ENCODE results near the gene CLCN4.

CLCN4 gene

GRCh38 chrX:10190367-10190766 is 33.6 kb downstream of the CLCN4 start:
- Histone ChIP-seq H3K4me2 (no peak overlapping the region), H3K4me1 (peaks cover 0 to 10% (median 7%) of the 10 kb centered on the region in 10 experiments; a peak in 11 of 20 replicates), H3K36me3 (no peaks in the 10 kb centered on the region), H3K27me3 (peaks cover 28 to 70% (median 56%) of the 10 kb centered on the region in 11 experiments), H4K20me1 (0 out of 22 replicates have a peak, but pooled peaks cover 0 to 5% (median 0%) of the 10 kb centered on the region in 11 experiments), H3K27ac (peak overlapping the region in 2 of 11 experiments; percentile 54 to 58; a peak in 3 of 22 replicates), H3K9ac (no peak overlapping the region), H3K9me3 (replicated peaks in 1 of 11) (peaks cover 0 to 4% (median 0%) of the 10 kb centered on the region in 11 experiments; a peak in 3 of 22 replicates), H3K4me3 (no peak overlapping the region)
- TF ChIP-seq Cebpa-rat (IDR thresholded peaks at IDR 0.05): no peak

- peaks cover 0 to 17% (median 10%) of the 10 kb centered on the region in 11 experiments; a peak in 13 of 22 replicates for H3K9me3 ChIP-seq (replicated peaks in 1 of 11)
- peaks cover 4 to 11% (median 8%) of the 10 kb centered on the region in 10 experiments; a peak in 19 of 20 replicates for H3K4me1 ChIP-seq
- no peak overlapping the region for H3K9ac ChIP-seq
- H3K36me3 ChIP-seq: no peaks in the 10 kb centered on the region
- 0 out of 22 replicates have a peak, but pooled peaks cover 0 to 5% (median 0%) of the 10 kb centered on the region in 11 experiments for H4K20me1 ChIP-seq
- TF ChIP-seq Cebpa-rat (IDR thresholded peaks at IDR 0.05): no peak
- H3K27ac ChIP-seq: no peak overlapping the region
- no peak overlapping the region for H3K4me3 ChIP-seq
- H3K4me2 ChIP-seq: no peak overlapping the region
- peaks cover 15 to 64% (median 38%) of the 10 kb centered on the region in 11 experiments; a peak in 18 of 22 replicates for H3K27me3 ChIP-seq
Observed at GRCh38 chrX:10193587-10193986, 36.8 kb downstream of the CLCN4 start.

DNA sequence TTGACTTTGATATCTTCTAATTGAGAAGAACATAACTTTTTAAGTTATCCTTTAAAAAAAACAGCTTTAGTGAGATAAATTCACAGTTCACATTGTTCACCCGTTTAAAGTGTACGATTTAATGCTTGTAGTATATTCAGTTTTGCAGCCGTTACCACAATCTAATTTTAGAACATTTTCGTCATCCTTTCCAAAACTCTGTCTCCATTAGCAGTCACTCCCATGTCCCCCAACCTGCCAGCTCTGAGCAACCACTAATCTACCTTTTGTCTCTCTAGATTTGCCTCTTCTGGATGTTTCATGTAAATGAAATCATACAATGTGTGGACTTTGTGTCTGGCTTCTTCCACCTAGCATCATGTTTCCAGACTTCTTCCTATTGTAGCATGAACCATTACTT is 38.6 kb downstream of the CLCN4 start:
- Histone ChIP-seq H3K4me3 (no peak overlapping the region), H3K36me3 (no peaks in the 10 kb centered on the region), H3K27ac (no peak overlapping the region), H3K4me2 (no peak overlapping the region), H3K4me1 (peaks cover 17 to 29% (median 25%) of the 10 kb centered on the region in 10 experiments; a peak in 19 of 20 replicates), H3K9ac (no peak overlapping the region), H3K27me3 (peaks cover 9 to 61% (median 37%) of the 10 kb centered on the region in 11 experiments; a peak in 18 of 22 replicates), H3K9me3 (replicated peaks in 1 of 11) (peaks cover 0 to 26% (median 12%) of the 10 kb centered on the region in 11 experiments; a peak in 16 of 22 replicates), H4K20me1 (no peaks in the 10 kb centered on the region)
- no peak for TF ChIP-seq Cebpa-rat (IDR thresholded peaks at IDR 0.05)

DNA sequence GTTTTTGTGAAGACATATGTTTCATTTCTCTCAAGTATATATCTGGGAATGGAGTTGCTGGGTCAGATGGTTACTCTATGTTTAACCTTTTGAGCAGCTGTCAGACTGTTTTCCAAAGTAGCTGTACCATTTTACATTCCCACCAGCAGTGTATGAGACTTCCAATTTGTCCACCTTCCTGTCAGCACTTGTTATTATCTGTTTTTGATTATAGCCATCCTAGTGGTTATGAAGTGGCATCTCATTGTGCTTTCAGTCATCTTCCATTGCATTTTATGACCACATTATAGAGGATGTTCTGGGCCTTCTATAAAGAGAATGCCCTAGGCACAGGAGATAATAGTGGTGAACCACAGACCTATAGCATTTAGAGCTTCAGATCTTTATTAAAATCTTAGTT is 39.2 kb downstream of the CLCN4 start:
- Histone ChIP-seq H4K20me1 (no peaks in the 10 kb centered on the region), H3K4me2 (no peak overlapping the region), H3K27ac (no peak overlapping the region), H3K4me1 (peaks cover 17 to 34% (median 30%) of the 10 kb centered on the region in 10 experiments; a peak in 19 of 20 replicates), H3K9ac (no peak overlapping the region), H3K9me3 (replicated peaks in 1 of 11) (peaks cover 0 to 31% (median 12%) of the 10 kb centered on the region in 11 experiments; a peak in 16 of 22 replicates), H3K27me3 (peaks cover 9 to 65% (median 37%) of the 10 kb centered on the region in 11 experiments; a peak in 18 of 22 replicates), H3K4me3 (no peak overlapping the region), H3K36me3 (no peaks in the 10 kb centered on the region)
- TF ChIP-seq Cebpa-rat (IDR thresholded peaks at IDR 0.05): no peak

DNA sequence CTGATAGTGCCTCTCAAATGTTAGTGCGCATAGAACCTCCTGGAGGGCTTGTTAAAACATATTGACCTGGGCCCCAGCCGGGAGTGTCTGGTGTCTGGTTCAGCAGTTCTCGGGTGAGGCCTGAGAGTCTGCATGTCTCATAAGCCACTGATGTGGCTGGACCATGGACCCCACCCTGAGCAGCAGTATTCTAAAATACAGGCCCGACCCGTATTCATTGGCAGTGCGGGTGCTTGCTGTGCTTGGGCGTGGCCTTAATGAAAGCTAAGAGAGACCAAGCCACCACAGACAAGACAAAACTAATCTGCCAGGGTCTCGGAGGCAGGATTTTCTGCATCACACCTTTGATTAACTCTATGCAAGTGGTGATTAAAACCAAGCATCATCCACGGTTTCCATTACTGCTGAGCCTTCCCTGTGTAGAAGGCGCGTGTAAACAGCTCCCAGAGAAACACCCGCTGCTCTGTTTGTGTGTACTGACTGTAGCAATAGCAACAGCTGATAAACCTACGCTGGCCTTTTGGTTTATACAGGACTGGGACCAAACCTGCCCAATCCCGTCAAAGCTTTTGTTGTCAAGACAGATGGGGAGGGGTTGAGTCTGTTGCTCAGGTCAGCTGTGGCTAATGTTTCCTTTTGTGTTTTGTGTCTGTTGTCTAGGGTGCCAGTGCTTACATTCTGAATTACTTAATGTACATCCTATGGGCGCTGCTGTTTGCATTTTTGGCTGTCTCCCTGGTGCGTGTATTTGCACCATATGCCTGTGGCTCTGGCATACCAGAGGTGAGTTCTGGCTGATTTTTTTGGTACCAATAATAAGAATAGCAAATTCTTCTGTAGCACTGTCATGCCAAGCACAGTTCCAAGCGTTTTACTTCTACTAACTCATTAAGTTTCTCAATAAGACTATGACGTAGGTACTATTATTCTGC is 40.8 kb downstream of the CLCN4 start:
- H4K20me1 ChIP-seq: no peaks in the 10 kb centered on the region
- H3K27me3 ChIP-seq: peaks cover 14 to 77% (median 39%) of the 10 kb centered on the region in 11 experiments; a peak in 18 of 22 replicates
- no peak overlapping the region; a peak in 1 of 22 replicates for H3K9ac ChIP-seq
- H3K9me3 ChIP-seq (replicated peaks in 1 of 11): peaks cover 0 to 35% (median 12%) of the 10 kb centered on the region in 11 experiments; a peak in 16 of 22 replicates
- H3K4me1 ChIP-seq: peaks cover 17 to 39% (median 32%) of the 10 kb centered on the region in 10 experiments; a peak in 19 of 20 replicates
- H3K4me2 ChIP-seq: peak overlapping the region in 6 of 11 experiments; percentile 45 to 74 (median 62); a peak in 8 of 22 replicates
- no peak for TF ChIP-seq Cebpa-rat (IDR thresholded peaks at IDR 0.05)
- H3K36me3 ChIP-seq: no peaks in the 10 kb centered on the region
- peak overlapping the region in 9 of 11 experiments; percentile 60 to 80 (median 74); a peak in 10 of 22 replicates for H3K27ac ChIP-seq
- no peak overlapping the region for H3K4me3 ChIP-seq

DNA sequence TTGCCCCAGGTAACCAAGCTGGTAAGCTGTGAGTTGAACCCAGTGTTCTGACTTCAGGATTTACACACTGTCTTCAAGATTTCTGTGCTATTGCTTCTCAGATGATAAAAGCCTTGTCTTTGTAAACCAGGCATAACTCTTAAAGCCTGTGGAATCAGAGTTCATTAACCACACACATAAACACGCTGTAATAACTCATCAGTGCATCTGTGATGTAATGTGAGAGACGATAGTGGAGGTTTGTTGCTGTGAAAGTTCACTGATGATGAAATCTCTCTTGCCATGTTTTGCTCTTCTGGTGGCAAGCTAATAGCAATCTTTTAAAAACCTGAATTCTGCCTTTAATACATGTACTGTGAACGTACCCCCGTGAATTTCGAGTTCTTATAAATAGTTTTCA is 41.5 kb downstream of the CLCN4 start:
- peak overlapping the region; percentile 16 to 74 (median 58); a peak in 21 of 22 replicates for H3K4me2 ChIP-seq
- no peak for TF ChIP-seq Cebpa-rat (IDR thresholded peaks at IDR 0.05)
- H3K36me3 ChIP-seq: no peaks in the 10 kb centered on the region
- no peak overlapping the region for H3K4me3 ChIP-seq
- peaks cover 0 to 35% (median 12%) of the 10 kb centered on the region in 11 experiments; a peak in 16 of 22 replicates for H3K9me3 ChIP-seq (replicated peaks in 1 of 11)
- H3K9ac ChIP-seq: peak overlapping the region in 5 of 11 experiments; percentile 10 to 57 (median 41); a peak in 6 of 22 replicates
- peaks cover 14 to 72% (median 37%) of the 10 kb centered on the region in 11 experiments; a peak in 19 of 22 replicates for H3K27me3 ChIP-seq
- H3K4me1 ChIP-seq: peaks cover 17 to 39% (median 32%) of the 10 kb centered on the region in 10 experiments; a peak in 19 of 20 replicates
- H3K27ac ChIP-seq: peak overlapping the region; percentile 52 to 80 (median 72); a peak in 20 of 22 replicates
- no peaks in the 10 kb centered on the region for H4K20me1 ChIP-seq

GRCh38 chrX:10199212-10199611 is 42.4 kb downstream of the CLCN4 start:
- peak overlapping the region; percentile 71 to 82 (median 78); a peak in 21 of 22 replicates for H3K27ac ChIP-seq
- H3K27me3 ChIP-seq: peaks cover 14 to 70% (median 39%) of the 10 kb centered on the region in 11 experiments; a peak in 18 of 22 replicates
- peaks cover 17 to 39% (median 32%) of the 10 kb centered on the region in 10 experiments; a peak in 19 of 20 replicates for H3K4me1 ChIP-seq
- peaks cover 0 to 35% (median 12%) of the 10 kb centered on the region in 11 experiments; a peak in 16 of 22 replicates for H3K9me3 ChIP-seq (replicated peaks in 1 of 11)
- H4K20me1 ChIP-seq: no peaks in the 10 kb centered on the region
- TF ChIP-seq Cebpa-rat (IDR thresholded peaks at IDR 0.05): peak; percentile 63 to 97 (median 93); a peak in 20 of 22 replicates
- H3K4me3 ChIP-seq: 0 out of 20 replicates have a peak overlapping the region, but pooled peaks of 1 of the 10 experiments have one; percentile 46
- H3K36me3 ChIP-seq: no peaks in the 10 kb centered on the region
- peak overlapping the region in 9 of 11 experiments; percentile 19 to 57 (median 47); a peak in 11 of 22 replicates for H3K9ac ChIP-seq
- peak overlapping the region; percentile 26 to 74 (median 58); a peak in 20 of 22 replicates for H3K4me2 ChIP-seq

GRCh38 chrX:10203617-10204016 is 46.8 kb downstream of the CLCN4 start:
- Histone ChIP-seq H3K9ac (no peak overlapping the region), H3K27ac (no peak overlapping the region), H3K27me3 (peaks cover 5 to 57% (median 30%) of the 10 kb centered on the region in 11 experiments; a peak in 19 of 22 replicates), H4K20me1 (0 out of 22 replicates have a peak, but pooled peaks cover 0 to 5% (median 0%) of the 10 kb centered on the region in 11 experiments), H3K9me3 (replicated peaks in 1 of 11) (peaks cover 0 to 22% (median 0%) of the 10 kb centered on the region in 11 experiments; a peak in 9 of 22 replicates), H3K4me1 (peaks cover 13 to 28% (median 24%) of the 10 kb centered on the region in 10 experiments; a peak in 19 of 20 replicates), H3K4me3 (no peak overlapping the region), H3K4me2 (no peak overlapping the region), H3K36me3 (no peaks in the 10 kb centered on the region)
- no peak for TF ChIP-seq Cebpa-rat (IDR thresholded peaks at IDR 0.05)

Measured in BLaER1 treated with 17β-estradiol and CSF1 and Interleukin-3, amounts not matched to agents 10 nM and 100 nM (cell line).